ENCODE results near the gene MGAT1. TPM values are rescaled to one million over a fixed set of nuclear protein-coding genes. Genes with fewer than 3 reads are reported as not detected.

Gene MGAT1
- total RNA-seq, 1 experiment from 2014 or later, result 104 TPM

DNA sequence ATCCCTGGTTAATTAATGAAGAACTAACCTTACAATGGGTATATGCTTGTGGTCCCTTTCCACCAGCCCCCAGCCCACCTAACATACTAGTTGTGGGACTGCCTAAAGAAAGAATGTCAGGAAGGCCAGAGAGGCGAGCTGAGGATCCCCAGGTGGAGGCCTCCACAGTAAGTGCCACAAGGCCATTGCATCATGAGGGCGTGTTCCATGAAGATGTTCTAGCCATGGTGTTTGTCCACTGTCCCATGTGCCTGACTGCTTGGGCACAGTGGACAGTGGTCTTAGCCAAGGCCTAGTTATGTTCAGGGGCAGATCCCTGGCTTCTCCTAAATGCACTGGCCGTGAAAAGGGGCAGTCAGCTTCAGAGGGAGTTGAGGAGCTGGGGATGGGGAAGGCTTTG lies 37.3 kb upstream of the MGAT1 start:
- POLR2A ChIA-PET (ENCODE audit: unreplicated experiment), result no interaction called here

DNA sequence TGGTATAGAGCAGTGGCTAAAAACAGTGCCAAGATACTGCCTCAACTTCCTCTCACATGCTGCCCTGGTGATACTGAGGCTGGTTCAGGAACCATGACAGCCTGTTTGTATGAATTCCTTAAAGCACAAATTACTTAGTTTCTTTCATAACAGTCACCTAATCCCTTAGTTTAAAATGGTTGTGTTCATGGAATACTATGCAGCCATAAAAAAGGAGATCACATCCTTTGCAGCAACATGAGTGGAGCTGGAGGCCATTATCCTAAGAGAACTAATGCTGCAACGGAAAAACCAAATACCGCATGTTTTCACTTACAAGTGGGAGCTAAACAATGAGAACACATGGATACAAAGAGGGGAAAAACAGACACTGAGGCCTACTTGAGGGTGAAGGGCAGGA lies 36.6 kb upstream of the MGAT1 start:
- no peak for TF ChIP-seq EZH2phosphoT487 (IDR thresholded peaks at IDR 0.05; ENCODE audit: borderline replicate concordance, low read length)
- no peak for TF ChIP-seq EZH2 (IDR thresholded peaks at IDR 0.05; ENCODE audit: low read length, unreplicated experiment)
- TF ChIP-seq, protein P1, sequence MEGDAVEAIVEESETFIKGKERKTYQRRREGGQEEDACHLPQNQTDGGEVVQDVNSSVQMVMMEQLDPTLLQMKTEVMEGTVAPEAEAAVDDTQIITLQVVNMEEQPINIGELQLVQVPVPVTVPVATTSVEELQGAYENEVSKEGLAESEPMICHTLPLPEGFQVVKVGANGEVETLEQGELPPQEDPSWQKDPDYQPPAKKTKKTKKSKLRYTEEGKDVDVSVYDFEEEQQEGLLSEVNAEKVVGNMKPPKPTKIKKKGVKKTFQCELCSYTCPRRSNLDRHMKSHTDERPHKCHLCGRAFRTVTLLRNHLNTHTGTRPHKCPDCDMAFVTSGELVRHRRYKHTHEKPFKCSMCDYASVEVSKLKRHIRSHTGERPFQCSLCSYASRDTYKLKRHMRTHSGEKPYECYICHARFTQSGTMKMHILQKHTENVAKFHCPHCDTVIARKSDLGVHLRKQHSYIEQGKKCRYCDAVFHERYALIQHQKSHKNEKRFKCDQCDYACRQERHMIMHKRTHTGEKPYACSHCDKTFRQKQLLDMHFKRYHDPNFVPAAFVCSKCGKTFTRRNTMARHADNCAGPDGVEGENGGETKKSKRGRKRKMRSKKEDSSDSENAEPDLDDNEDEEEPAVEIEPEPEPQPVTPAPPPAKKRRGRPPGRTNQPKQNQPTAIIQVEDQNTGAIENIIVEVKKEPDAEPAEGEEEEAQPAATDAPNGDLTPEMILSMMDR (conservative IDR thresholded peaks at IDR 0.05; ENCODE audit: low read depth, low read length), result no peak
- no TSS peak for BruUV-seq (replicated peaks)
- H3K27me3 ChIP-seq (ENCODE audit: low read length), result no peaks in the 10 kb centered on the region
- H2AFZ ChIP-seq (ENCODE audit: low read length), result no peak overlapping the region
- H3K79me2 ChIP-seq (ENCODE audit: low read length), result no peaks in the 10 kb centered on the region
- H3K27ac ChIP-seq (ENCODE audit: low read length), result no peak overlapping the region
- H4K20me1 ChIP-seq (ENCODE audit: low read length), result no peaks in the 10 kb centered on the region
- no peaks in the 10 kb centered on the region for H3K9me3 ChIP-seq (ENCODE audit: low read length)
- intact Hi-C loops (cut with micrococcal nuclease), result no loop called here
- H3K4me2 ChIP-seq (ENCODE audit: low read length), result no peak overlapping the region
- CTCF ChIA-PET, result no interaction called here
- no peak overlapping the region for H3K4me3 ChIP-seq (ENCODE audit: low read length)
- H3K9ac ChIP-seq (ENCODE audit: low read length), result no peak overlapping the region
- POLR2A ChIA-PET (ENCODE audit: unreplicated experiment), result no interaction called here
- no peak for ATAC-seq
- 0 out of 2 replicates have a peak, but pooled peaks cover 4% of the 10 kb centered on the region for H3K36me3 ChIP-seq (ENCODE audit: low read depth, low read length)
- DNase-seq, result no peak
- H3K4me1 ChIP-seq (ENCODE audit: insufficient read depth, low read length), result no peaks in the 10 kb centered on the region
- no peaks in the 10 kb centered on the region for H3K9me2 ChIP-seq (replicated peaks; ENCODE audit: low read length)
- H3F3A ChIP-seq (ENCODE audit: low read length, unreplicated experiment), result no peaks in the 10 kb centered on the region

More for the DNA sequence above, 37.3 kb upstream of the MGAT1 start:
- Histone ChIP-seq H3K4me2 (ENCODE audit: low read length) (no peak overlapping the region), H2AFZ (ENCODE audit: low read length) (no peak overlapping the region), H3K79me2 (ENCODE audit: low read length) (no peaks in the 10 kb centered on the region), H3K36me3 (ENCODE audit: low read depth, low read length) (no peaks in the 10 kb centered on the region), H3K4me1 (ENCODE audit: insufficient read depth, low read length) (no peaks in the 10 kb centered on the region), H3K9me2 (replicated peaks; ENCODE audit: low read length) (no peaks in the 10 kb centered on the region), H4K20me1 (ENCODE audit: low read length) (no peaks in the 10 kb centered on the region), H3K27ac (ENCODE audit: low read length) (no peak overlapping the region), H3K4me3 (ENCODE audit: low read length) (no peak overlapping the region), H3K9ac (ENCODE audit: low read length) (no peak overlapping the region), H3K9me3 (ENCODE audit: low read length) (no peaks in the 10 kb centered on the region), H3F3A (ENCODE audit: low read length, unreplicated experiment) (no peaks in the 10 kb centered on the region), H3K27me3 (ENCODE audit: low read length) (no peaks in the 10 kb centered on the region)
- ATAC-seq (no peak), DNase-seq (no peak)
- BruUV-seq (replicated peaks), result no TSS peak
- CTCF ChIA-PET, result no interaction called here
- TF ChIP-seq, protein P1 (conservative IDR thresholded peaks at IDR 0.05; ENCODE audit: low read depth, low read length), result no peak
- no peak for TF ChIP-seq EZH2phosphoT487 (IDR thresholded peaks at IDR 0.05; ENCODE audit: borderline replicate concordance, low read length)
- no peak for TF ChIP-seq EZH2 (IDR thresholded peaks at IDR 0.05; ENCODE audit: low read length, unreplicated experiment)
- intact Hi-C loops (cut with micrococcal nuclease), result no loop called here

DNA sequence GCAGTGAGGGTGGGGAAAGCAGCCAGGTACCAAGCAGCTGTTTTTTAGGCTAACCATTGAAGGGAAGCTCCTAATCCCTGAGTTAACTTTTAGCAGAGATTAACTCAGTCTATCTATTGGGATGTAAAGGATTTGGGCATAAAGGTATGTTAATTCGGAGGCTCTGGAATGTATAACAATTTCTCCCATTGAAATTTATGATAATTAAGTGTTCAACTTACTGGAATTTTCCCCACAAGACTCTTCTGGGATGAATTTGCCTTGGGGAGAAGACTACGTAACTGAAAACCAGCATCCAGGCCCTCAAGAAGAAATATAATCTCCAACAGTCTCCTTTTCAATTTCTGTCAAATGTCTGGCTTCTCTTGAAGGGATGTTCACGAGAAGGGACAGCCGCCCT lies 34.9 kb upstream of the MGAT1 start:
- Histone ChIP-seq H3K36me3 (ENCODE audit: low read depth, low read length) (0 out of 2 replicates have a peak, but pooled peaks cover 4% of the 10 kb centered on the region), H4K20me1 (ENCODE audit: low read length) (no peaks in the 10 kb centered on the region), H3K9me2 (replicated peaks; ENCODE audit: low read length) (no peaks in the 10 kb centered on the region), H3K9me3 (ENCODE audit: low read length) (no peaks in the 10 kb centered on the region), H3K9ac (ENCODE audit: low read length) (no peak overlapping the region), H3F3A (ENCODE audit: low read length, unreplicated experiment) (no peaks in the 10 kb centered on the region), H3K79me2 (ENCODE audit: low read length) (peaks cover 5% of the 10 kb centered on the region), H3K4me2 (ENCODE audit: low read length) (no peak overlapping the region), H3K4me1 (ENCODE audit: insufficient read depth, low read length) (peaks cover 3% of the 10 kb centered on the region), H2AFZ (ENCODE audit: low read length) (no peak overlapping the region), H3K27me3 (ENCODE audit: low read length) (no peaks in the 10 kb centered on the region), H3K4me3 (ENCODE audit: low read length) (no peak overlapping the region), H3K27ac (ENCODE audit: low read length) (no peak overlapping the region)
- POLR2A ChIA-PET (ENCODE audit: unreplicated experiment), result no interaction called here
- CTCF ChIA-PET, result no interaction called here
- BruUV-seq (replicated peaks), result no TSS peak
- DNase-seq (no peak), ATAC-seq (no peak)
- no peak for TF ChIP-seq EZH2phosphoT487 (IDR thresholded peaks at IDR 0.05; ENCODE audit: borderline replicate concordance, low read length)
- TF ChIP-seq, protein P1 (conservative IDR thresholded peaks at IDR 0.05; ENCODE audit: low read depth, low read length), result no peak
- intact Hi-C loops (cut with micrococcal nuclease), result no loop called here

Data from PC-3 (cell line).